Measurements from ENCODE around the gene F2R.
"Not testable (repeated sequence)": the region's sequence is repeated elsewhere in the genome, so short reads cannot be mapped to it uniquely, and the experiment has no call there.

The F2R gene

DNA sequence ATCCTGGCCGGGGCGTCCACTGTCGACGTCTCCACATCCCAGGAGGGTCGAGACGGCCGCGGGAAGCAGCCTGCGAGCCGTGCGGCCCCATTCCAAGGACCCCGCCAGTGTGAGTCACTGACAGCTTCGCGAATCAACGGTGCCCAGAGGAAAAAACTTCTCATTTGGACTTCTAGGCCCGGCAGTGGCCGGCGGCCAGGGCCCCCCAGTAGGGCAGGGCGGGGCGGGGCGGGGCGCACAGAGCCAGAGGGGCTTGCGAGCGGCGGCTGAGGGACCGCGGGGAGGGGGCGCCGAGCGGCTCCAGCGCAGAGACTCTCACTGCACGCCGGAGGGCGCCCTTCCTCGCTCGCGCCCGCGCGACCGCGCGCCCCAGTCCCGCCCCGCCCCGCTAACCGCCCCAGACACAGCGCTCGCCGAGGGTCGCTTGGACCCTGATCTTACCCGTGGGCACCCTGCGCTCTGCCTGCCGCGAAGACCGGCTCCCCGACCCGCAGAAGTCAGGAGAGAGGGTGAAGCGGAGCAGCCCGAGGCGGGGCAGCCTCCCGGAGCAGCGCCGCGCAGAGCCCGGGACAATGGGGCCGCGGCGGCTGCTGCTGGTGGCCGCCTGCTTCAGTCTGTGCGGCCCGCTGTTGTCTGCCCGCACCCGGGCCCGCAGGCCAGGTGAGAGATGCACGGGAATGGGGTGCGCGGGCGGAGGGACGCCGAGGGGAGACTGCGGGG lies at the start of gene F2R:
TSS of gene F2R (plus strand) at position 391 of the 720 bp plus-strand sequence. CDS start at position 573, 182 bp downstream.
- DNase-seq, result peak; percentile 33

GRCh38 chr5:76667495-76667894 lies 48.4 kb upstream of the F2R start:
- no peak for DNase-seq

GRCh38 chr5:76669245-76669644 lies 46.7 kb upstream of the F2R start:
- DNase-seq, result no peak

GRCh38 chr5:76670508-76670907 lies 45.4 kb upstream of the F2R start:
- DNase-seq, result no peak

GRCh38 chr5:76672242-76672641 lies 43.7 kb upstream of the F2R start:
- no peak for DNase-seq

GRCh38 chr5:76673125-76673524 lies 42.8 kb upstream of the F2R start:
- no peak for DNase-seq

DNA sequence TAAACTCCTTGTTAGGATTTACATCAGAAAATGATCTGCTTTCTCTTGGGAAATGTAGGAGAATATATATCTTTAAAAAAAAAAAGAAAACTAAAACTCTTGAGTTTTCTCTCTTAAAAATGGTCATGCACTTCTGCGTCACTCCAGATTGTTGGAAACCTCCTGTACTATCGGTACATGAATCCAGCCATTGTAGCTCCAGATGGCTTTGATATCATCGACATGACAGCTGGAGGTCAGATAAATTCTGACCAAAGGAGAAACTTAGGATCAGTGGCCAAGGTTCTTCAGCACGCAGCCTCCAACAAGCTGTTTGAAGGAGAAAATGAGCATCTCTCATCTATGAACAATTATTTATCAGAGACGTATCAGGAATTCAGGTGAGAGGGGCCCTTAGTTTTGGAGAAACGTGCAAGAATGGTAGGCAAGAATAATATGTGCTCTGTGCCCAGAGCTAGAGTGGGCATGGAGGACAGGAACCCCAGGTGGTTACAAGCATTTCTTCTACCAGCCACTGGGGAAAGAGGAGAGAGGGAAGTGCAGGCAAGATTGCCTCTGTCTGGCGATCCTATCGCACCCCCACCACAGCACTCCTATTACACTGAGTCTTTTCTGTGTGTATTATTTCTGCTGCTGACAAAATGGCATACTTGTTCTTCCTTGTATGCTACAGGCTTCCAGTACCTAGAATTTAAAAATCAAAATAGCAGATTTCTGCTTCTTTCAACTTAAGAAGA lies 41.4 kb upstream of the F2R start:
- no peak for DNase-seq

- no peak for DNase-seq
Measured at GRCh38 chr5:76675364-76675763, 40.6 kb upstream of the F2R start.

DNA sequence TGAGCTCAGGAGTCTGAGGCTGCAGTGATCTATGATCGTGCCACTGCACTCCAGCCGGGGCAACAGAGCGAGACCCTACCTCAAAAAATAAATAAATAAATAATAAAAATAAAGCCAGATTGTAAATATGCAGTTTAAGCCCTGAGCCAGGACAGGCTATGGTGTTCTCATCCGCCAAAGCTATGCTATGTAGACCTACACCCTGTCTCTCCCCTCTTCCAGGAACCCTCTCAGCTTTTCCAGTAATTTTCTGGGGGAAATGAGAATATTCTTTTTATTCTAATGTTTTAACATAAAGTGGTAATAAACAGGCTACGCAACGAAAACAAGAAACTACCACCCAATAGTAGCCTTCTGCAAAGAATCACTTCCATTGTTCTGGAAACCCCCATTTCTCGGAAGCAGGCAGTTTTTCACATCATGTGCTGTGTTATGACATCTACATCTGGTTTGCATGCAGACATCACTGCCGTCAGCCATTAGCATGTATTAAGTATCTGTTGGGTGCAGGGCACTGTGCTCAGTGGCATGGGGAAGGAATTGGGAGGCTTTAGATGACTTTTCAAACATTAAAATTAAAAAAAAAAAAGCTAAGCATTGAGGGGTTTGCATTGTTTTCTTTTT lies 38.0 kb upstream of the F2R start:
- DNase-seq, result no peak

GRCh38 chr5:76679231-76679630 lies 36.7 kb upstream of the F2R start:
- no peak for DNase-seq

DNA sequence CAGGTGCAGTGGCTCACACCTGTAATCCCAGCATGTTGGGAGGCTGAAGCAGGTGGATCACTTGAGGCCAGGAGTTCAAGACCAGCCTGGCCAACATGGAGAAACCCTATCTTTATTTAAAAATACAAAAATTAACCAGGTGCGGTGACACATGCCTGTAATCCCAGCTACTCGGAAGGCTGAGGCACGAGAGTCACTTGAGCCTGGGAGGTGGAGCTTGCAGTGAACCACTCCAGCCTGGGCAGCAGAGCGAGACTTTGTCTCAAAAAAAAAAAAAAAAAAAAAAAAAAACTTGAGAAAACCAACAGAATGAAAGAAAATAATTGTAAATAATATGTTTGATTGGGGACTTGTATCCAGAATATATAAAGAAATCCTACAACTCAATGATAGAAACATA lies 35.1 kb upstream of the F2R start:
- DNase-seq, result not testable (repeated sequence)

GRCh38 chr5:76681287-76681686 lies 34.6 kb upstream of the F2R start:
- no peak for DNase-seq

DNA sequence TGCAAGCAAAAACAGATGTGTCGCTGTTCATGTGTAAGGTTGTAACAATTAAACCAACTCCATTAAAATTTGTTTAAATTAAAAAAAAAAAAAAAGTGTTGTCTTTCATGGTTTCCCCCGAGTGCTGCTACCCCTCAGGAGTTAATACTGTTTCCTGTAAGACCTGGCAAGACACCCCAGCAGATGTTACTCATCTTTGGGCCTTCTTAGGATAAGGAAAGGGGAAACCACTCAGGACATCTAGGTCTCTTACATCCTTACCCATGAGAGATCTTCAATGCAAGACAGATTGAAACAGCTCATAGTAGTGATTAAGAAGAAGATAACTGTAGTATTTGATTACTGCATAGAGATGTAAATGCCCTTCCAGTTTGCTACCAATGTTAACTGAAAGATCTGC lies 33.5 kb upstream of the F2R start:
- no peak for DNase-seq

DNA sequence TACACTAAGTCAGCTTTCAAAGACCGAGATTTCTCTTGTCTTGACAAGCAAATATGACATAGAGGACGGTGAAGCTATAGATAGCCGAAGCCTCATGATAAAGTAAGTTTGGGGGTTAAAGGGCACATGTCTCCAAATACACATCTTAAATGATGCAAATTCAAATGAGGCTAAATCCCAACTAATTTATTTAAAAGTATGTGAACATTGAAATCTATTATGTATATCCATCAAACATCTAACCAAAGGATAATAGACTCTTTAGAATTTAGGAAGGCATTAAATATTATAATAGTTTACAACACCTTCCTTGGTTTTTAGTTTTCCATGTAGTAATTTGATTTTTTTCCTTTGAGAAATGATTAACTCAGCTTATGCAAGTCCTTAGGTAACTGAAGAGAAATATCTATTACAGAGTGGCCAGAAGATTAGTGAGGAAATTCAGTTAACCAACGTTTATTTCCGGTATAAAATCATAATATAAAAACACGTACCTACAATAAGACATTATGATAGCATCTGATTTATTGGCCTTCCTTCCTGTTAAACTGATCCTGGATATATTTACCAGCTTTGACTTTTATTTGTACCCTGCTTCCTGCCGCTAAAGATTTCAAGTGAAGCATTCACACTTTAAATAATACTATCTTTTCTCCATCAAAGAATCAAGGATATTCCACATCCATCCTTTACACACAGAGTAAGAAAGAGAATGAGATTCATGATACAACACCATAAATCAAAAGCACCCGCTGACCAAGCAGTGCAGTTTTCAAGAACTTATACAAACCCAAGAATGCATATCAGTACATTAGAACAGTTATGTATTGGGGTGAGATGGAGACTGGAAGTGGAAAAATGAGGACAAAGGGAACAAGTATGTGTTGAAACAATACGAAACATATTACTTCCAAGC lies 31.9 kb upstream of the F2R start:
- DNase-seq, result no peak

DNA sequence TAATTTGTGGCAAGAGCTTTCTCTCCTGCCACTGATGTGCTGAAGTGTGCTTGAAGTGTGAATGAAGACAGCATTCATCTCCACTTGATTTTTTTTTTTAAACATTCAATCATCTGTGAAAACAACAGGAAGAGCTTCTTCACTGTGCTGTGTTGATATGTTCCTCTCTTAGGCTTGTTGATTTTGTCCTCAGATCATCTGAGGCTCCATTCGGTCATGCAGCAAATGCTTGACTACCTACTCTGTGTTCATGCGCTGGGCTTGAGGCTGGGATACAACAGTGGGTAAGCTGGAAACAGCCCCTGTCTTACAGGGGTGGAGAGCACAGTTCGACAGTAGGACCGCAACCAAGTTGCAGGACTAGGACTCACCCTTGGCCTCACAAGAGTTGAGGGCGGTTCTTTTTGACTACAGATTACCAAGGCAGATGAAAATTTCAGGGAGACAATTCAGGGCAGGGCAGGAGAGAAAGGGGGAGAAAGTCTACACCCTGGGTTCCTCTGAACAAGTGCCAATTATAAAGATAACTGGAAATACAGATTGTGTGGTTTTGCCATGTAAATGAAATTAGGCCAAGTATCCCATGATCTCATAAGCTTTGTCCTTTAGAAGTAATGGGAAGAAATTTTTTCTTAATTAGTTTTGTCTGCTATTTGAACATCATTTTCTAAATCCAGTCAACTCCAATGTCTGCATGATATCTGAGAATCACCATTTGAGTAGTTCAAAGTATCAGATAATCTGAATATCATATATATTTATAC lies 31.0 kb upstream of the F2R start:
- no peak for DNase-seq

DNA sequence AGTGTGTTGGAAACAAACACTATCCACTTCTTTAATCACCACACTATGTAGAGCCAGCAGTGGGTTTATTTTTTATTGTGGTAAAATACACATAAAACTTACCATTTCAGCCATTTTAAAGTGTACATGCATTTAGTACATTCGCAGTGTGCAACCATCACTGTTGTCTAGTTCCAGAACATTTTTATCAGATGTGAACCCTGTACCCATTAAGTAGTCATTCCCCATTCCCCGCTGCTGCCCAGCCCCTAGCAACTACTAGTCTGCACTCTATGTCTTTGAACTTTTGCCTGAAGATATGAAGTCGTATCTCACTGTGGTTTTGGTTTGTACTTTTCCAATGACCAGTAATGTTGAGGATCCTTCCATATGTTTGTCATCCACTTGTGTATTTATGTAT lies 30.2 kb upstream of the F2R start:
- DNase-seq, result no peak

DNA sequence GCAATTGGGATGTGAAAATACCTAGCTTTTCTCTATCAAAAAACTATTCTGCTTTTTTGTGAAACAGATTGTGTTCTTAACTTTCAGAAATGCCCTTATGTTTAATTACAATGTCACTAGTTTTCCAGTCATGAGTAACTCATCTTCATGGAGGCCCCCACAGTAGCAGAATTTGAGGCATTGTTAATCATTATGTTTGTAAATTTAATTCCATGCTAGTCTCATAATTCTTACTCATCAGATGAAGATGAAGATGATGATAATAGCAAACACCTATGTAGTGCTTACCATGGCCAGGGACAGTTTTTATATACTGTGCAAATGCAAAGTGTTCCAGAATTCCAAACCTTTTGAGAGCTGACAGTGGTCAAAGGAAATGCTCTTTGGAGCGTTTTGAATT lies 27.7 kb upstream of the F2R start:
- DNase-seq, result no peak

GRCh38 chr5:76688836-76689235 lies 27.1 kb upstream of the F2R start:
- DNase-seq, result no peak

DNA sequence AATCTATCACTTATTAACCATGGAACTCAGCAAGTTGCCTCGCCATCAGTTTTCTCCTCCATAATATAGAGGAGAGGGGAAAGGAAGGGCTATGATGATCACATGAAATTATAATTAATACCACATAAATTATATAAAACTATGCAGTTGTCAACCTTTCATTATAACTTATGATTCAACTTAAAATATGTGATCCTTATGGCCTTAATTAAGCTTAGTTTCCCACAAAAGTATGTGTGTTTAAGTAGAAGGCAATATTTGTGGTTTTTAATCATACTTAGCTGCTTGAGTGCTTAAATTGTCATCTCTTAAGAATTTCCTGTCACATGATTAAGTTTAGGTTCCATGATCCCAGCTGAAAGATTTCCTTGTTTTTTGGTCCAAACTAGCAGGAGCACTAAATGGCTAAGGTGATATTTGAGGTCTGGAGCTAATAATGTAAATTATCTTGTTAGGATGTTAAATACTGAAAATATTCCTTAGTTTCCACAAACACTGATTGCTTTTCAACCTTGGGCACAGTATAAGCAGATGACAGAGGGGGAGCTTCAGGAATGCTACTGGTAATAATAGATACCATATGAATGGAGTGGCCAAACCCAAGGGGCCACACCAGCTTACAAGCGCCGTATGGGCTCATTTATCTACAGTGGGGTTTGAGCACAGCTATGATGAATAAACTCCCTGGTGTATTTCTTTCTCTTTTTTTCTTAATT lies 26.4 kb upstream of the F2R start:
- no peak for DNase-seq

GRCh38 chr5:76690037-76690679 lies 25.8 kb upstream of the F2R start:
- DNase-seq, result no peak

Data from NCI-H1105 (cell line).